Spinal cord (tissue), 10 donors: ENCODE data around the gene NHSL2. TPM values are rescaled to one million over a fixed set of nuclear protein-coding genes. Genes with fewer than 3 reads are reported as not detected.

Experiments used
- DNase-seq, 6 donors: peaks; one replicate each; pipeline versions ENCODE4 v3.0.0 to v3.0.0-alpha.2; 2013 to 2015; ENCODE audit warnings: low spot score in 6 of 6, low read depth in 4 of 6
- H3K27ac ChIP-seq: one replicate; pipeline ENCODE4 v1.5.1; 2013; ENCODE audit warnings: low read depth, low read length, control low read depth
- H3K27me3 ChIP-seq: one replicate; pipeline ENCODE4 v1.6.1; 2013; ENCODE audit warnings: low read length; ENCODE audit not compliant: control insufficient read depth, insufficient read depth
- H3K36me3 ChIP-seq: one replicate; pipeline ENCODE4 v1.6.1; 2013; ENCODE audit warnings: low read length; ENCODE audit not compliant: control insufficient read depth, insufficient read depth
- H3K4me1 ChIP-seq: one replicate; pipeline ENCODE4 v1.6.1; 2013; ENCODE audit warnings: low read length; ENCODE audit not compliant: control insufficient read depth, insufficient read depth
- H3K4me3 ChIP-seq: one replicate; pipeline ENCODE4 v1.5.1; 2013; ENCODE audit warnings: low read depth, low read length, control low read depth
- H3K9me3 ChIP-seq: one replicate; pipeline ENCODE4 v1.6.1; 2013; ENCODE audit warnings: low read length; ENCODE audit not compliant: control insufficient read depth, insufficient read depth
- WGBS: methylation state at CpG from one replicate; pipeline ENCODE4 v1.1.5; 2013; ENCODE audit warnings: missing lambda C conversion rate; ENCODE audit not compliant: insufficient coverage; 5-methylcytosine and 5-hydroxymethylcytosine counted together
- polyA plus RNA-seq, 2 donors: library from polyadenylated mRNA; unstranded; fragments of 120-200 nt; gene quantifications; one replicate each; pipeline ENCODE4 v1.2.1, GENCODE V29; 2013; ENCODE audit not compliant: insufficient read length in 2 of 2
- total RNA-seq, 2 donors: library from RNA; depleted of rRNA in 1 of 2; stranded (reverse); fragments of 120-200 nt in 1 of 2; fragments of >200 nt in 1 of 2; gene quantifications; one replicate each; pipeline versions ENCODE4 v1.2.3 to v1.2.4, GENCODE V29; 2013 to 2014
- donor health status: healthy.

NHSL2 gene
- total and polyA plus RNA-seq, 4 donors, result 6.1 to 19.2 (median 8.5) TPM

DNA sequence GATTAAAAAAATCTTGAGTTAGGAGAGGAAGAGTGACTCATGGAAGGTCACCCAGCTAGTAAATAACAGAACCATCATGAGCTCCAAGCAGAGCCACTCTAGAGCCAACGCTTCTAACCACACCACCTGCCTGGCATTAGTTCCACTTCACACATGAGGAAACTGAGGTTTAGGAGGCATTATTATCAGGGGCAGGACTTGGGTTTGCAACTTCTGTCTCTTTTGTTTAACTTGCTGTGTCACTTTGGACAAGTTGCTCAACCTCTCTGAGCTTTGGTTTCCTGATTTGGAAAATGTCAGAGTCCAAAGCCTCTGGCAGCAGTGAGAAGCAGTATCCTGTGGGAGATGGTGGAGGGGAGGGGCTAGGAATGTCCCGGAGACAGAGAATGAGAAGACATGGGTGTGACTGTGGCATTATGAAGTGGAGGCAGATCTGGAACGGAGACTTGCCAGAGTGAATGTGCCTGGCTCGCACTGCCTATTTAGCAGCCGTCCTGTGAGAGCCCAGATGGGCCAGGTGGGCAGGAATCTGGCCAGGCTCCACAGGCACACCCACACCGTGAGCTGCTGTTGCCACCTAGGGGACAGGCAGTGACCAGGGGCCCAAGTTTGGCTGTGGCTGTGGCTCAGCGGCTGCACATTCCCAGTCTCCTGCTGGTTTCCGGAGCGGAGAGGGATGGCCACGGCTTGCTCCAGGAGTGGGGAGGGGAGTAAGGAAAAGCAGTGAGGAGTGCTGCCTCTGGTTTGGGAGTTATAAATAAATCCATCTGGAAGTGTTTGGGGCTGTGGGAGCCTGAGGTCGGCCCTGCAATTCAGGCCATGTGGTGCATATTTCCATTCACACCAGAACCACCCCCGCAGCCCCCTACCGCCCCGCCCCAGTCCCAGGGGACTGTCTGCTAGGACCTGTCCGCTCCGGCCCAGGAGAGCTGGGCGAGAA lies 93.4 kb downstream of the NHSL2 start:
- Histone ChIP-seq H3K36me3 (no peaks in the 10 kb centered on the region), H3K27me3 (peaks cover 31% of the 10 kb centered on the region), H3K4me3 (no peak overlapping the region), H3K4me1 (peaks cover 4% of the 10 kb centered on the region), H3K9me3 (no peaks in the 10 kb centered on the region), H3K27ac (no peak overlapping the region)
- WGBS, result 29% methylated on average over 11 of the region's 17 CpGs
- DNase-seq, result peak in 1 of 6 donors; percentile 26

DNA sequence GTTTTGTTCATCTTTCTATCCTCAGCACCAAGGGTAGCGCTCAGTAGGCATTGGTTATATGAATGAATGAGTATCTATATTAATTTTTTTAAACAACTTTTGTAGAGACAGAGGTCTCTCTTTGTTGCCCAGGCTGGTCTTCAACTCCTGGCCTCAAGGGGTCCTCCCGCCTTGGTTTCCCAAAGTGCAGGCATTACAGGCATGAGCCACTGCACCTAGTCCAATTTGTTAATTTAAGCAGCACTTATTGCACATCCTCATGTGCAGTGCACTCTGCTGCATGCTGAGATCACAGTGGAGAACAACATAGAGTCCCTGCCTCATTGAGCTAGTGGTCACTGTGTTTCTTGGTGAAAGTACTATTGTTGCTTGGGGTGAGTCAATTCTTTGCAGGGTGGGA lies 94.4 kb downstream of the NHSL2 start:
- Histone ChIP-seq H3K9me3 (no peaks in the 10 kb centered on the region), H3K36me3 (no peaks in the 10 kb centered on the region), H3K27ac (no peak overlapping the region), H3K27me3 (peaks cover 30% of the 10 kb centered on the region), H3K4me1 (peaks cover 4% of the 10 kb centered on the region), H3K4me3 (no peak overlapping the region)
- DNase-seq, result no peak
- 90% methylated on average over 1 of the region's 2 CpGs for WGBS

DNA sequence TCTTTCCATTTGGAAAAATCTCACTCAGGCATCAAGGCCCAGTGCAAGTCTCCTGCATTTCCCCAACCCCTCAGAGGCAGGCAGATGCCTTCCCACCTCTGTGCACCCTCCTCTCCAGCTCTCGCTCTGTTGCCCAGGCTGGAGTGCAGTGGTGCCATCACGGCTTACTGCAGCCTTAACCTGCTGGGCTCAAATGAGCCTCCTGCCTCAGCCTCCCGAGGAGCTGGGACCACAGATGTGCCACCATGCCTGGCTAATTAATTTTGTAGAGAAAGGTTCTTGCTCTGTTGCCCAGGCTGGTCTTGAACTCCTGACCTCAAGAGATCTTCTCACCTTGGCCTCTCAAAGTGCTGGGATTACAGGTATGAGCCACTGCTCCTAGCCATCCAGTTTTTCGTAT lies 95.8 kb downstream of the NHSL2 start:
- Histone ChIP-seq H3K27ac (no peak overlapping the region), H3K9me3 (no peaks in the 10 kb centered on the region), H3K4me3 (no peak overlapping the region), H3K27me3 (peaks cover 21% of the 10 kb centered on the region), H3K4me1 (peaks cover 4% of the 10 kb centered on the region), H3K36me3 (no peaks in the 10 kb centered on the region)
- no peak for DNase-seq
- 89% methylated on average over 4 of the region's 4 CpGs for WGBS

DNA sequence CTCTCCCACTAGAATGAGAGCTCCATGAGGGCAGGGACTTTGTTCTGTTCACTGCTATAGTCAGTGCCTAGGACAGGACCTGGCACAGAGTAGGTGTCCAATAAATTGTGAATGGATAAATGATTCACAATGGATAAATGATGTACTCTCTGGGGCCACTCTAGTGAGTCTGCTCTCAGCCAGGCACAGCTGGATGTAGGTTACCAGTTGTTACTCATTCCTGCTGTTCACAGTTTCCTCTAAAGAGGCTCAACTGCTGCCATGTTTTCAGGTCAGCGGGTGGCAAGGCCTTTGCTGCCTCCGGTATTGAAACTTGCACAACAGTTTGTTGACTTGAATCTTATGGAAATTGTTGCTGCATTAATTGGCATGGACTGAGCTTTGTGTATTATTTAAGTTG lies 99.1 kb downstream of the NHSL2 start:
- 68% methylated on average over 2 of the region's 2 CpGs for WGBS
- Histone ChIP-seq H3K36me3 (no peaks in the 10 kb centered on the region), H3K27ac (no peak overlapping the region), H3K27me3 (peaks cover 11% of the 10 kb centered on the region), H3K9me3 (no peaks in the 10 kb centered on the region), H3K4me3 (no peak overlapping the region), H3K4me1 (no peaks in the 10 kb centered on the region)
- no peak for DNase-seq

DNA sequence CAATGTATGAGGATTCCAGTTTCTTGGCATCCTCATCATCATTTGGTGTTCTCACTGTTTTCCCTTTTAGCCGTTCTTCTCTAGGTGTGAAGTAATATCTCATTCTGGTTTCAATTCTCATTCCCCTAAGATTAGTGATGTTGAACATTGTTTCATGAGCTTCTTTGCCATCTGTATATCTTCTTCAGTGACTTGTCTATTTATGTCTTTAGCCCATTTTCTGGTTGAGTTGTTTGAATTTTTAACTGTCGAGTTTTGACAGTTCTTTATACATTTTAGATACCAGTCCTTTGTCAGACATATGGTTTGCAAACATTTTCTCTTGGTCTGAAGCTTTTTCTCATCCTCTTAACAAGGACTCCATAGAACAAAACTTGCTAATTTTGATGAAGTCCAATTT lies 101.1 kb downstream of the NHSL2 start:
- H3K9me3 ChIP-seq, result no peaks in the 10 kb centered on the region
- H3K4me1 ChIP-seq, result no peaks in the 10 kb centered on the region
- DNase-seq, result no peak
- H3K36me3 ChIP-seq, result no peaks in the 10 kb centered on the region
- no peak overlapping the region for H3K27ac ChIP-seq
- H3K27me3 ChIP-seq, result peaks cover 3% of the 10 kb centered on the region
- no peak overlapping the region for H3K4me3 ChIP-seq
- no CpG with 5 or more reads among the region's 2 CpGs for WGBS

DNA sequence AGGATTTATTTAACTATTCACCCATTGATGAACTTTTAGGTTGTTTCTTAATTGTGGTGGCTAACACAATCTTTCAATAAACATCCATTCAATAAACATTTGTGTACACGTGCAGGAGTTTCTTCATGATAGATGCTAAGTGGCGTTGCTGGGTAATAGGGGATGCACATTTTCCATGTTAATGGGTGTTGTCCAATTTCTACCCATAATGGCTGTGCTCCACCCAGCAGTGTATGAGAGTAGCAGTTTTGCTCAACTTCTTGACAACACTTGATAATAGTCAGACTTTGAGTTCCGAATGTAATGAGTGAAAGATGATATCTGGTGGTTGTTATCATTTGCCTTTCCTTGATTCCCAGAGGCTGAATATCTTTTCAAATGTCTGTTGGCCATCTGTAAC lies 104.7 kb downstream of the NHSL2 start:
- H3K27me3 ChIP-seq, result peaks cover 17% of the 10 kb centered on the region
- peaks cover 7% of the 10 kb centered on the region for H3K4me1 ChIP-seq
- H3K4me3 ChIP-seq, result no peak overlapping the region
- no peak for DNase-seq
- no peaks in the 10 kb centered on the region for H3K36me3 ChIP-seq
- no peaks in the 10 kb centered on the region for H3K9me3 ChIP-seq
- H3K27ac ChIP-seq, result no peak overlapping the region
- no CpG with 5 or more reads among the region's 3 CpGs for WGBS

DNA sequence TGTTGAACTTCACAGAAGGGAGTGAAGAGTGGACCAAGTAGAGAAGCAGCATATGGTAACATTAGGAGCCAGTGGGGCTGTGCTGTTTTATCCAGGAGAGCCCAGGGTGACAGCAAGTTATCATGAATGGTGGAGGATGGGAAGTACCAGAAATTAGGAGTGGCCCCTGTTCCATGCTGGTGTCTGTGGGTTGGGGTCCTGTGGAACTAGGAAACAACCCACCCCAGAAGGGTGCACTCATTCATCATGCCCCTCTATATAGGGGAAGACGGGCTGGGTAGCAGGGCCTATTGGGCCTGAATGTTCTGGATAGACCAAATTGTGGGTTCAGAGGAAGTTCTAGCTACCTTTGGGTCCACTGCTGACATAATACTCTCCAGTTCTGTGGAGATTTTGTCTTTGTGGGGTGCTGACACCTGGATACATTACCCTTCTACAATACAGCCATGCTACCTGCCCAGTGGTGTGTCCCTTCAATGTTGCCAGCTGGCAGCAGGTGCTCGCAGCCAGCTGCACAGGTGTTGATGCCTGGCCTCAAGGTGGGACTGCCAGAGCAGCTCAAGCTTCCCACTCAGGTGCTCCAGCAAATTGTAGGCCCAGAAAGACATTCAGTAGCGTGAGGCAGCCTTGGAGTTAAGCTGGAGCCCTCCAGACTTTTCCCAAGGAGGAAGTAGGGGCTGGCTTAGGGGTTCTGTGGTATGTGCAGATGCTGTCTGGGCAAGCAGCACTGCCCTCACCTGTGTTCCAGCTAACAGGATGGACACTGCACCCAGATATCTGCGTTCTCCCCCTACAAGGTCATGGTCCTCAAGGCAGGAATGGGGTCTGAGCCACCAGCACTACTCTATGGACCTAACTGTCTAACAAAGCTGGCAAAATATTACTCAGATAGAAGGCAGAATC lies 106.5 kb downstream of the NHSL2 start:
- WGBS, result 75% methylated on average over 3 of the region's 4 CpGs
- Histone ChIP-seq H3K36me3 (no peaks in the 10 kb centered on the region), H3K27ac (no peak overlapping the region), H3K4me1 (peaks cover 7% of the 10 kb centered on the region), H3K9me3 (no peaks in the 10 kb centered on the region), H3K4me3 (no peak overlapping the region), H3K27me3 (peaks cover 17% of the 10 kb centered on the region)
- no peak for DNase-seq

DNA sequence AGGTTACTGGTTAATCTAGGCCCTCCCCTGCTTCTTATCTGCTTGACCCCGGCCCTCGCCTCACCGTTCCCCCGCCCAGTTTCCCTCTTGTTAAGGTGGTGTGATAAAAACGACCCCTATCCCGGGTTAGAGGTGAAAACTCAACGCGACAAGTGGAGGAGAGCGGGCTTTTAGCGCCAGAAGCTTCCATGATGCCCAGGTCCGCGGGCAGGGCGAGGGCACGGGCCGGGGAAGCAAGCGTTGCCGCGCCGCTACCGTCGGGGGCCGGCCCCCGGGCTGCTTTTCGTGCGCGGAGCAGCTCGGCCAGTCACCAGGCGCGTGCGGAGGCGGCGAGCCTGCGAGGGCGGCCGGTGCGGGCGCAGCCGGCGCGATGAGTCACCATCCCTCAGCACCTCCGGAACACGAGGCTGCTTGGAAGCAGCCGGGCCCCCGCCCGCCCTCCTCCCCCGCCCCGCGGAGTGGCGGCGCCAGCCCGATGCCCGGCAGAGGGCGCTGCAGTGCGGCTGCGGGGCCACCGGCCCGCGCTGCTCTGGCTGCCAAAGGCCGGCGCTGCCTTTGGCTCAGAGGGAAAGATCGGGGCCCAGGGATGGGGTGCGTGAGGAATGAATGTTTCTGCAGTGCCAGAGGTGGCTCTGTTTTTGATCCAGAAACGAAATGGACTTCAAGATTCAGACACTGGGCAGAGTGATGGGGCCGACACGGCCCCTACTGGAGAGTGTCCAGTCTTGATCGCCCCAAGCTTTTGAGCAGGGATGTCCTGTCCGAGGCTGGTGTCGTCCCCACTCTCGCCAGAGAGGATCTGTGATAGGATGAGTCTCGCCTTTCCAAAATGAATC lies 107.8 kb downstream of the NHSL2 start:
- H3K27me3 ChIP-seq, result peaks cover 26% of the 10 kb centered on the region
- no peaks in the 10 kb centered on the region for H3K36me3 ChIP-seq
- H3K4me3 ChIP-seq, result no peak overlapping the region
- 15% methylated on average over 66 of the region's 70 CpGs for WGBS
- peak; percentile 28 to 86 (median 50) for DNase-seq
- H3K4me1 ChIP-seq, result peaks cover 7% of the 10 kb centered on the region
- no peaks in the 10 kb centered on the region for H3K9me3 ChIP-seq
- H3K27ac ChIP-seq, result no peak overlapping the region

DNA sequence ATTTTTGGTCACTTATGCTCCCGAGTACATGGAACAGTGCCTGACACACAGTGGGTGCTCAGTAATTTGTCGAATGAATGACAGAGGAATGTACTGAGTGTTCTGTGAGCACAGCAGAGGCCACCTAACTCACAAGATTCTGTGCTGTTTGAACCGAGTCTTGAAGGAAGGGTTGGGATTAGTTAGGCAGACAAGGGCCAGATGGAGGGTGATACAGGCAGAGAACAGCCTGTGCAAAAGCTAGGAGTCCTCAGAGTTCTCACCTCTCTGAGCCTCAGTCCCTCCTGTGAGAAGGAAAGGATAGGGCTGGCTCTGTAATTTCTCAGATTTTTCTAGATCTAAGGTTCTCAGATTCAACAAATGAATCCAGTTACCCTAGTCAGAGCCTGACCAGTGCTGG lies 108.8 kb downstream of the NHSL2 start:
- Histone ChIP-seq H3K4me3 (no peak overlapping the region), H3K27me3 (peaks cover 26% of the 10 kb centered on the region), H3K36me3 (no peaks in the 10 kb centered on the region), H3K4me1 (peaks cover 7% of the 10 kb centered on the region), H3K27ac (no peak overlapping the region), H3K9me3 (no peaks in the 10 kb centered on the region)
- DNase-seq, result no peak
- WGBS, result 75% methylated on average over 3 of the region's 3 CpGs
